Common myeloid progenitor, CD34-positive (primary cell): Measurements from ENCODE around the gene TBL1XR1.

Experiments
- CTCF ChIA-PET: fragments of 350-600 bp; sonication (Branson Sonifier 250); formaldehyde crosslinking; loops from one replicate; lab custom pipeline; 2021; ENCODE audit warnings: antibody characterized with exemption; lab: Charles Lee
- POLR2A ChIA-PET: fragments of 350-600 bp; sonication (Branson Sonifier 250); formaldehyde crosslinking; loops from one replicate; lab custom pipeline; 2021; ENCODE audit warnings: antibody characterized with exemption; lab: Charles Lee
- DNase-seq, 3 donors: peaks; one replicate each; pipeline versions ENCODE4 v3.0.0 to v3.0.0-alpha.2; 2013
- H3K27ac ChIP-seq, 2 experiments: 1 replicate in 1 of 2; 2 replicates in 1 of 2; pipeline ENCODE4 v1.7.0; 2013; ENCODE audit warnings: inconsistent platforms in 2 of 2, low read length in 2 of 2, mild to moderate bottlenecking in 2 of 2, low read depth in 1 of 2, moderate library complexity in 1 of 2; ENCODE audit not compliant: severe bottlenecking in 2 of 2, insufficient read depth in 1 of 2, poor library complexity in 1 of 2
- H3K27me3 ChIP-seq, 5 experiments: replicated peaks in 2 of 5; 1 replicate in 3 of 5; 2 replicates in 2 of 5; pipeline versions ENCODE4 v1.6.1 to v1.7.0; 2013; ENCODE audit warnings: low read length in 4 of 5, mild to moderate bottlenecking in 2 of 5, moderate library complexity in 2 of 5, inconsistent platforms in 1 of 5; ENCODE audit not compliant: insufficient read depth in 5 of 5, control insufficient read depth in 4 of 5
- H3K36me3 ChIP-seq, 4 experiments: 1 replicate in 2 of 4; 2 replicates in 2 of 4; pipeline versions ENCODE4 v1.6.1 to v1.7.0; 2013; ENCODE audit warnings: low read length in 3 of 4, control low read depth in 1 of 4, mild to moderate bottlenecking in 1 of 4; ENCODE audit not compliant: control insufficient read depth in 4 of 4, insufficient read depth in 4 of 4
- H3K4me1 ChIP-seq, 4 experiments: 1 replicate in 3 of 4; 2 replicates in 1 of 4; pipeline versions ENCODE4 v1.6.1 to v1.7.1; 2013; ENCODE audit warnings: low read length in 3 of 4, mild to moderate bottlenecking in 3 of 4, control low read depth in 1 of 4, inconsistent platforms in 1 of 4, moderate library complexity in 1 of 4; ENCODE audit not compliant: control insufficient read depth in 4 of 4, insufficient read depth in 4 of 4; ENCODE audit errors: control extremely low read depth in 1 of 4
- H3K4me3 ChIP-seq, 7 experiments: 1 replicate in 4 of 7; 2 replicates in 3 of 7; pipeline versions ENCODE4 v1.5.1 to v1.7.0; 2013; ENCODE audit warnings: mild to moderate bottlenecking in 7 of 7, low read length in 6 of 7, moderate library complexity in 6 of 7, inconsistent platforms in 2 of 7, low read depth in 2 of 7, control low read depth in 1 of 7; ENCODE audit not compliant: insufficient read depth in 4 of 7, control insufficient read depth in 1 of 7; ENCODE audit errors: extremely low read depth in 1 of 7
- H3K9me3 ChIP-seq, 5 experiments: 1 replicate in 4 of 5; 2 replicates in 1 of 5; pipeline versions ENCODE4 v1.6.1 to v1.7.1; 2013; ENCODE audit warnings: low read length in 4 of 5, mild to moderate bottlenecking in 2 of 5, inconsistent platforms in 1 of 5, low read depth in 1 of 5, moderate library complexity in 1 of 5; ENCODE audit not compliant: control insufficient read depth in 4 of 5, insufficient read depth in 2 of 5; ENCODE audit errors: control extremely low read depth in 1 of 5
- WGBS: methylation state at CpG from one replicate; pipeline ENCODE4 v1.1.5; 2013; ENCODE audit not compliant: insufficient coverage; 5-methylcytosine and 5-hydroxymethylcytosine counted together

TBL1XR1 gene

GRCh38 chr3:177060492-177060891 is 136.8 kb downstream of the TBL1XR1 start:
- Histone ChIP-seq H3K27me3 (no peaks in the 10 kb centered on the region), H3K27ac (no peak overlapping the region), H3K4me1 (peaks cover 0 to 4% (median 0%) of the 10 kb centered on the region in 4 experiments), H3K9me3 (no peaks in the 10 kb centered on the region), H3K36me3 (peaks cover 2 to 15% (median 13%) of the 10 kb centered on the region in 4 experiments), H3K4me3 (no peak overlapping the region)
- WGBS = no CpG with 5 or more reads among the region's 1 CpG
- ChIA-PET POLR2A (no interaction called here), CTCF (interaction anchor here (1.1 to 1.7 kb wide), 2 partner anchors 8 to 9 kb away, joined by 3 to 6 read pairs; no protein-coding TSS in a partner anchor)
- no peak for DNase-seq

- H3K27me3 ChIP-seq = no peaks in the 10 kb centered on the region
- no peak overlapping the region for H3K4me3 ChIP-seq
- WGBS = 100% methylated on average over 1 of the region's 2 CpGs
- H3K4me1 ChIP-seq = peaks cover 0 to 6% (median 0%) of the 10 kb centered on the region in 4 experiments
- no peak for DNase-seq
- H3K27ac ChIP-seq = no peak overlapping the region
- H3K36me3 ChIP-seq = peaks cover 2 to 17% (median 11%) of the 10 kb centered on the region in 4 experiments
- ChIA-PET CTCF (interaction anchor here (1.1 to 1.7 kb wide), 7 partner anchors 8 to 622 kb away, joined by 3 to 6 read pairs (median 3); no protein-coding TSS in a partner anchor), POLR2A (interaction anchor here (0.6 kb wide), 1 partner anchor 995 kb away, joined by 6 read pairs; no protein-coding TSS in a partner anchor)
- no peaks in the 10 kb centered on the region for H3K9me3 ChIP-seq
These were observed 138.6 kb downstream of the TBL1XR1 start for GRCh38 chr3:177058648-177059047.

DNA sequence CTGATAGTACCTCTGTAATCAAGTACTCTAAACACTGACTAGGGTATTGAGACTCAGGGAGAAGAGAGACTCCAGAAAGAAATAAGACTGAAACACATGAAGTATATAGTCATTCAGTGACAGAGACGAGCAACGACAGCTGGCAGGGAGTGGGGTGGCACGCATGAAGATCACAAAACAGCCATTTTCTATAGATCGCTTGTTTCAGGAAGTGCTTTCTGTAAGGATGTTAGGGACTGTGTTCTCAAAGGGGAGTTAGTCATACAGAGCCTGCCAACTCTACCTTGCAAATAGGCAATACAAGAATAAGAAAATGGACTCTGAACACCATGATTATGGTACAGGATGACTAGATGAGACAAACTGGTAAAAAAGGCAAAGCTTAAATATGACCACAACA is 139.5 kb downstream of the TBL1XR1 start:
- Histone ChIP-seq H3K27ac (no peak overlapping the region), H3K36me3 (peaks cover 7 to 22% (median 14%) of the 10 kb centered on the region in 4 experiments), H3K4me3 (no peak overlapping the region), H3K27me3 (no peaks in the 10 kb centered on the region), H3K9me3 (no peaks in the 10 kb centered on the region), H3K4me1 (peaks cover 0 to 6% (median 0%) of the 10 kb centered on the region in 4 experiments)
- POLR2A ChIA-PET = no interaction called here
- 89% methylated on average over 4 of the region's 4 CpGs for WGBS
- peak in 2 of 3 donors; percentile 29 to 40 for DNase-seq
- CTCF ChIA-PET = interaction anchor here (1.1 to 1.5 kb wide), 2 partner anchors 87 to 122 kb away, joined by 3 read pairs; no protein-coding TSS in a partner anchor

DNA sequence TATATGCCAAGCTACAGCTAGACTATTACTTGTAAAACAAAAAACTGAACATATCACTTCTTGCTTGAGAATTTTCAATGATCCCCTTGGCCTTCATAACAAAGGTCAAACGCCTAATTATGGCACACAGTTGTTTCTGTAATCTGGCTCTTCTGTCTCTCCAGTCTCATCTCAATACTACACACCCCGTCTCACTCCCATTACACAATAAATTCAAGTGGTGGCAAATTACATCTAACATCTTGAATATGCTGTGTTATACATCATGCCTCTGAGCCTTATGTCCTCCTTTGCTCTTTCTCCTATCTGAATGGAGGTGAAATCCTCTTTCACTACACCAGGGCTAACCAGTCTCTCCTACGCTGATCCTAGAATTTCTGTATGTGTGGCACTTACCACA is 140.4 kb downstream of the TBL1XR1 start:
- Histone ChIP-seq H3K27ac (no peak overlapping the region), H3K4me1 (peaks cover 0 to 6% (median 0%) of the 10 kb centered on the region in 4 experiments), H3K9me3 (no peaks in the 10 kb centered on the region), H3K27me3 (no peaks in the 10 kb centered on the region), H3K36me3 (peaks cover 8 to 26% (median 15%) of the 10 kb centered on the region in 4 experiments), H3K4me3 (no peak overlapping the region)
- WGBS = 89% methylated on average over 2 of the region's 3 CpGs
- no peak for DNase-seq
- ChIA-PET CTCF (interaction anchor here (3.0 kb wide), 1 partner anchor 1329 kb away, joined by 9 read pairs; no protein-coding TSS in a partner anchor), POLR2A (no interaction called here)

DNA sequence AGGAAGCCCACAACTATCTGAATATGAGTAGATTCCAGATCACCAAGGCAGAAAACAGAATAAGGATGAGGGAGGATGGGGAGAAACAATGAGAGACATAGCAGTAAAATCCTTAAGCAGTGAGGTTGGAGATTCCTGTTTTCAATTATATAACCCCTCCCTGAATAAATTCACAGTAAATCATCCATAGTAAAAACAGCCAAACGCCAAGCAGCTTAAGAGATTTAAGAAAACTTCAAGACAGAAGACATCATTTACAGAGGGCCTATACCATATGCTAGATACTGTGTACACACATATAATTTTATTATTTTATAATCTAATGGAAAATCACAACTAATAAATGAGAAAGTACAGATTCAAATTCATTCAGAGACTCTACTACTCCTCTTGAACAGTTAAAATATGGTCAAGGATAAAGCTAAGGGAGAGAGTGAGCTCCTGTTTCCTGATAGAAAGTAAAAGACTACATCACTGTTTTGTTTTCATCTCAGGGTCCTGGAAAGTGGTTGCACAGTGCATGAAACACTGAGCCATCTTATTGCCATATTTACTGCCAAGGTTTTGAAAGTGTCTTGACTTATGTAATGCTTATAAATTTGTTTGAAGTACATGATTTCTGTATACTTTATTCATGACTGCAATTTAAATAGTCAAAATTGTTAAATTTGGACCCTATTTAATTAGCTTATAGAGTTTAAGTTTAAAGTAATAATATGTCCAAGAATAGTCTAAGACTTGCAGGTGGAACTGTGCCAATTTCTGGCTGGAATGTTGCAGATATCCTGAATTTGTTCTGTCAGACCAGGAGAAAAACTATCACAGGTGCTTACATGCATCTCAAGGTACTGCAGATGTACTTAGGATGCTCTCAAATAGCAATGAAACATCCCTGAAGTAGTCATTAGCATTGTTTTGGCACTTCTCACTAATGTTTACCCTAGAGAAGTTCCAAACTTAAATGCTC is 141.4 kb downstream of the TBL1XR1 start:
- Histone ChIP-seq H3K9me3 (no peaks in the 10 kb centered on the region), H3K4me3 (no peak overlapping the region), H3K27me3 (no peaks in the 10 kb centered on the region), H3K27ac (no peak overlapping the region), H3K4me1 (peaks cover 0 to 13% (median 0%) of the 10 kb centered on the region in 4 experiments), H3K36me3 (peaks cover 8 to 21% (median 14%) of the 10 kb centered on the region in 4 experiments)
- DNase-seq = no peak
- no CpG with 5 or more reads among the region's 1 CpG for WGBS
- CTCF ChIA-PET = interaction anchor here (0.6 to 3.0 kb wide), 3 partner anchors 27 to 1330 kb away, joined by 3 to 9 read pairs (median 4); no protein-coding TSS in a partner anchor
- POLR2A ChIA-PET = no interaction called here

GRCh38 chr3:177053107-177053506 is 144.2 kb downstream of the TBL1XR1 start:
- no CpG with 5 or more reads among the region's 2 CpGs for WGBS
- no peak for DNase-seq
- POLR2A ChIA-PET = interaction anchor here (1.8 kb wide), 1 partner anchor 307 kb away, joined by 6 read pairs; no protein-coding TSS in a partner anchor
- H3K4me3 ChIP-seq = no peak overlapping the region
- H3K27me3 ChIP-seq = no peaks in the 10 kb centered on the region
- no peaks in the 10 kb centered on the region for H3K9me3 ChIP-seq
- CTCF ChIA-PET = interaction anchor here (0.7 to 3.4 kb wide), 9 partner anchors 10 to 1332 kb away, joined by 3 to 17 read pairs (median 4); no protein-coding TSS in a partner anchor
- peaks cover 0 to 13% (median 0%) of the 10 kb centered on the region in 4 experiments for H3K4me1 ChIP-seq
- peaks cover 13 to 38% (median 26%) of the 10 kb centered on the region in 4 experiments for H3K36me3 ChIP-seq
- peak overlapping the region in 1 of 2 experiments; percentile 9 for H3K27ac ChIP-seq
